Measurements from ENCODE around the gene OGDH.

DNA sequence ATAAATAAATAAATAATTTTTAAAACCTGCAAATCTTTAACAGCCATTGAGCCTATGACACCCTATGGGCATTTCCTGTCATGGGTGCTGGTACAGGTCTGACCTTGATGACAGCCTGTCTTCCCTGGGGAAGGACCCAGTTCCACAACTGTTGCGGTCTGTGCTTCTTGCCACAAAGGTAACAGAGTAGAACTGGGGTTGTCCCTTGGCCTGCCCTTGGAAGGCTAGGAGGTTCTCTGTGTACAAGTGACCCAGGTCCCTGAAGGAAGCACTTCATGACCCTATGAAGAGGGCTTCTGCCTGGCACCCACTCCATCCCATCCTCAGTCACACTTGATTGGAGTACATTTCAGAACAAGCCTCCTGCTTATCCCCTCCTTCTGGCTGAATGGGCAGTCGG, 66.9 kb downstream of the OGDH start:
- TF ChIP-seq EZH2 (IDR thresholded peaks at IDR 0.05; ENCODE audit: insufficient read depth, poor library complexity, severe bottlenecking) (no peak), EZH2phosphoT487 (IDR thresholded peaks at IDR 0.05; ENCODE audit: insufficient read depth, low read depth) (no peak)
